HEK293 (cell line): ENCODE results near the gene COP1.

Experiments
- CTCF ChIA-PET: fragments of 350-600 bp; formaldehyde crosslinking; extraction: SDS; loops from one replicate; lab custom pipeline; 2021; ENCODE audit warnings: antibody characterized with exemption; lab: Yijun Ruan, JAX
- POLR2A ChIA-PET: fragments of 300-600 bp; formaldehyde crosslinking; extraction: SDS; loops from one replicate; lab custom pipeline; 2020; ENCODE audit warnings: antibody characterized with exemption, inconsistent platforms; lab: Yijun Ruan, JAX
- H3K27ac ChIP-seq: fragments of 200-500 bp; sonication (Bioruptor generic); 2 replicates; pipeline ENCODE4 v1.5.1; 2014; ENCODE audit warnings: low read depth, low read length, control low read depth, inconsistent platforms; ENCODE audit errors: extremely low read depth
- H3K36me3 ChIP-seq, 2 experiments: fragments of 200-500 bp in 1 of 2; sonication (Bioruptor generic) in 1 of 2; 1 replicate in 1 of 2; 2 replicates in 1 of 2; pipeline ENCODE4 v1.5.1; 2014 to 2017; ENCODE audit warnings: inconsistent platforms in 2 of 2, low read length in 2 of 2; ENCODE audit not compliant: control insufficient read depth in 2 of 2, insufficient read depth in 1 of 2
- H3K4me1 ChIP-seq: fragments of 200-500 bp; sonication (Bioruptor generic); 2 replicates; pipeline ENCODE4 v1.5.1; 2014; ENCODE audit warnings: mild to moderate bottlenecking, low read length, inconsistent platforms; ENCODE audit not compliant: control insufficient read depth, insufficient read depth
- H3K4me3 ChIP-seq: 2 replicates; pipeline ENCODE4 v1.5.1; 2011; ENCODE audit warnings: low read depth, mild to moderate bottlenecking, control low read depth, low read length, moderate library complexity
- H3K9me3 ChIP-seq: fragments of 200-500 bp; sonication (Bioruptor generic); 2 replicates; pipeline ENCODE4 v1.5.1; 2014; ENCODE audit warnings: low read depth, low read length, inconsistent platforms; ENCODE audit not compliant: control insufficient read depth, insufficient read depth
- GLI4 ChIP-seq: fragments of 450-650 bp; formaldehyde crosslinking; IDR thresholded peaks from 2 replicates; pipeline ENCODE4 v1.5.1; 2016; ENCODE audit warnings: missing biosample characterization, missing genetic modification characterization
- KLF1 ChIP-seq: fragments of 450-650 bp; formaldehyde crosslinking; IDR thresholded peaks from 2 replicates; pipeline ENCODE4 v1.5.1; 2016; ENCODE audit warnings: missing biosample characterization, missing genetic modification characterization
- KLF7 ChIP-seq: fragments of 450-650 bp; formaldehyde crosslinking; IDR thresholded peaks from 2 replicates; pipeline ENCODE4 v1.5.1; 2016; ENCODE audit warnings: missing biosample characterization, missing genetic modification characterization, borderline replicate concordance
- OVOL3 ChIP-seq: fragments of 450-650 bp; formaldehyde crosslinking; IDR thresholded peaks from 2 replicates; pipeline ENCODE4 v1.5.1; 2016; ENCODE audit warnings: missing biosample characterization, missing genetic modification characterization
- ZNF132 ChIP-seq: fragments of 450-650 bp; formaldehyde crosslinking; IDR thresholded peaks from 2 replicates; pipeline ENCODE4 v1.5.1; 2017; ENCODE audit warnings: missing biosample characterization, missing genetic modification characterization, borderline replicate concordance
- ZNF146 ChIP-seq: fragments of 450-650 bp; formaldehyde crosslinking; IDR thresholded peaks from 2 replicates; pipeline ENCODE4 v1.5.1; 2016; ENCODE audit warnings: missing biosample characterization, missing genetic modification characterization
- ZNF169 ChIP-seq: fragments of 450-650 bp; formaldehyde crosslinking; IDR thresholded peaks from 2 replicates; pipeline ENCODE4 v1.5.1; 2016; ENCODE audit warnings: missing biosample characterization, missing genetic modification characterization
- ZNF184 ChIP-seq: fragments of 450-650 bp; IDR thresholded peaks from 2 replicates; pipeline ENCODE4 v1.5.1; 2018; ENCODE audit warnings: missing biosample characterization, mild to moderate bottlenecking, missing genetic modification characterization
- ZNF214 ChIP-seq: fragments of 450-650 bp; formaldehyde crosslinking; IDR thresholded peaks from 2 replicates; pipeline ENCODE4 v1.5.1; 2017; ENCODE audit warnings: missing biosample characterization, mild to moderate bottlenecking, missing genetic modification characterization, borderline replicate concordance
- ZNF23 ChIP-seq: fragments of 450-650 bp; formaldehyde crosslinking; IDR thresholded peaks from 2 replicates; pipeline ENCODE4 v1.5.1; 2016; ENCODE audit warnings: missing biosample characterization, missing genetic modification characterization, borderline replicate concordance
- ZNF24 ChIP-seq: fragments of 450-650 bp; formaldehyde crosslinking; IDR thresholded peaks from 2 replicates; pipeline ENCODE4 v1.5.1; 2016; ENCODE audit warnings: missing biosample characterization, missing genetic modification characterization
- ZNF366 ChIP-seq: fragments of 450-650 bp; formaldehyde crosslinking; conservative IDR thresholded peaks from 2 replicates; pipeline ENCODE4 v1.5.1; 2016; ENCODE audit warnings: missing biosample characterization, missing genetic modification characterization
- ZNF37A ChIP-seq: fragments of 450-650 bp; IDR thresholded peaks from 2 replicates; pipeline ENCODE4 v1.5.1; 2018; ENCODE audit warnings: missing biosample characterization, missing genetic modification characterization
- ZNF510 ChIP-seq: fragments of 450-650 bp; formaldehyde crosslinking; IDR thresholded peaks from 2 replicates; pipeline ENCODE4 v1.5.1; 2018; ENCODE audit warnings: mild to moderate bottlenecking, missing genetic modification characterization, missing biosample characterization; ENCODE audit not compliant: insufficient replicate concordance
- ZNF548 ChIP-seq: fragments of 450-650 bp; formaldehyde crosslinking; IDR thresholded peaks from 2 replicates; pipeline ENCODE4 v1.5.1; 2016; ENCODE audit warnings: missing biosample characterization, missing genetic modification characterization
- ZNF596 ChIP-seq: fragments of 450-650 bp; IDR thresholded peaks from 2 replicates; pipeline ENCODE4 v1.5.0; 2018; ENCODE audit warnings: missing biosample characterization, mild to moderate bottlenecking, missing genetic modification characterization, moderate library complexity
- ZNF610 ChIP-seq: fragments of 450-650 bp; formaldehyde crosslinking; IDR thresholded peaks from 2 replicates; pipeline ENCODE4 v1.5.1; 2016; ENCODE audit warnings: missing biosample characterization, missing genetic modification characterization, borderline replicate concordance
- ZNF654 ChIP-seq: fragments of 450-650 bp; formaldehyde crosslinking; IDR thresholded peaks from 2 replicates; pipeline ENCODE4 v1.5.1; 2016; ENCODE audit warnings: low read depth, missing biosample characterization, missing genetic modification characterization
- ZNF664 ChIP-seq: fragments of 450-650 bp; formaldehyde crosslinking; IDR thresholded peaks from 2 replicates; pipeline ENCODE4 v1.5.1; 2016; ENCODE audit warnings: missing biosample characterization, missing genetic modification characterization
- ZNF677 ChIP-seq: fragments of 450-650 bp; IDR thresholded peaks from 2 replicates; pipeline ENCODE4 v1.5.0; 2018; ENCODE audit warnings: missing biosample characterization, mild to moderate bottlenecking, missing genetic modification characterization, moderate library complexity
- ZNF707 ChIP-seq: fragments of 450-650 bp; formaldehyde crosslinking; IDR thresholded peaks from 2 replicates; pipeline ENCODE4 v1.5.1; 2016; ENCODE audit warnings: missing biosample characterization, missing genetic modification characterization
- ZNF76 ChIP-seq: fragments of 450-650 bp; formaldehyde crosslinking; IDR thresholded peaks from 2 replicates; pipeline ENCODE4; 2016; ENCODE audit warnings: low read depth, missing biosample characterization, missing genetic modification characterization, borderline replicate concordance
- ZNF768 ChIP-seq: fragments of 450-650 bp; formaldehyde crosslinking; IDR thresholded peaks from 2 replicates; pipeline ENCODE4 v1.5.1; 2018; ENCODE audit warnings: missing biosample characterization, mild to moderate bottlenecking, missing genetic modification characterization
- ZSCAN23 ChIP-seq: fragments of 450-650 bp; formaldehyde crosslinking; IDR thresholded peaks from 2 replicates; pipeline ENCODE4 v1.5.1; 2016; ENCODE audit warnings: missing biosample characterization, missing genetic modification characterization
- ZSCAN30 ChIP-seq: fragments of 450-650 bp; IDR thresholded peaks from 2 replicates; pipeline ENCODE4 v1.5.1; 2018; ENCODE audit warnings: missing biosample characterization, mild to moderate bottlenecking, missing genetic modification characterization, moderate library complexity
- TF ChIP-seq, protein P1 (sequence below): fragments of 450-650 bp; formaldehyde crosslinking; IDR thresholded peaks from 2 replicates; pipeline ENCODE4 v1.5.1; 2016; ENCODE audit warnings: missing biosample characterization, missing genetic modification characterization
- TF ChIP-seq, protein P2 (sequence below): fragments of 450-650 bp; formaldehyde crosslinking; IDR thresholded peaks from 2 replicates; pipeline ENCODE4 v1.5.1; 2016; ENCODE audit warnings: missing biosample characterization, missing genetic modification characterization
- TF ChIP-seq, protein P3 (sequence below): fragments of 450-650 bp; formaldehyde crosslinking; IDR thresholded peaks from 2 replicates; pipeline ENCODE4 v1.5.1; 2017; ENCODE audit warnings: missing biosample characterization, missing genetic modification characterization
- TF ChIP-seq, protein P4 (sequence below): fragments of 450-650 bp; formaldehyde crosslinking; IDR thresholded peaks from 2 replicates; pipeline ENCODE4 v1.5.1; 2016; ENCODE audit warnings: missing biosample characterization, missing genetic modification characterization
- TF ChIP-seq, protein P5 (sequence below): fragments of 450-650 bp; formaldehyde crosslinking; IDR thresholded peaks from 2 replicates; pipeline ENCODE4 v1.5.1; 2016; ENCODE audit warnings: missing biosample characterization, missing genetic modification characterization

COP1 gene

DNA sequence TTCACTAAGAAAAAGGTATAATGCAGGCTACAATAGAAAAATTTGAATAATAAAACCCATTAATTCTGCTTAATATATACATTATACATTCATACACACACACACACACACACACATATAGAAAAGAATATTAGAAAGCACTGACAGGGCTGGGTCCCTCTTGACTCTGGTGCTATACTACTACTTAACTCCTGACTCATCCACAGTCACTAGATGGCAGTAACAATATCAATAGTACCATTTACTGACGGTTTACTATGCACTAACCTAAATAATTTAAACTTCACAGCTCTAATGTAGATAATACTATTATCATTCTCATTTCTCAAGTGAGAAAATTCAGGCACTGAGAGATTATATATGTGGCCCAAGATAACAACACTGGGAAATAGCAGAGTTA is 87.5 kb downstream of the COP1 start (continued):
- TF ChIP-seq ZNF146 (tag by site-specific recombination), result no peak
- TF ChIP-seq, protein P1, sequence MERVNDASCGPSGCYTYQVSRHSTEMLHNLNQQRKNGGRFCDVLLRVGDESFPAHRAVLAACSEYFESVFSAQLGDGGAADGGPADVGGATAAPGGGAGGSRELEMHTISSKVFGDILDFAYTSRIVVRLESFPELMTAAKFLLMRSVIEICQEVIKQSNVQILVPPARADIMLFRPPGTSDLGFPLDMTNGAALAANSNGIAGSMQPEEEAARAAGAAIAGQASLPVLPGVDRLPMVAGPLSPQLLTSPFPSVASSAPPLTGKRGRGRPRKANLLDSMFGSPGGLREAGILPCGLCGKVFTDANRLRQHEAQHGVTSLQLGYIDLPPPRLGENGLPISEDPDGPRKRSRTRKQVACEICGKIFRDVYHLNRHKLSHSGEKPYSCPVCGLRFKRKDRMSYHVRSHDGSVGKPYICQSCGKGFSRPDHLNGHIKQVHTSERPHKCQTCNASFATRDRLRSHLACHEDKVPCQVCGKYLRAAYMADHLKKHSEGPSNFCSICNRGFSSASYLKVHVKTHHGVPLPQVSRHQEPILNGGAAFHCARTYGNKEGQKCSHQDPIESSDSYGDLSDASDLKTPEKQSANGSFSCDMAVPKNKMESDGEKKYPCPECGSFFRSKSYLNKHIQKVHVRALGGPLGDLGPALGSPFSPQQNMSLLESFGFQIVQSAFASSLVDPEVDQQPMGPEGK, result no peak
- no peak for TF ChIP-seq ZSCAN30 (tag by site-specific recombination)
- TF ChIP-seq, protein P2, sequence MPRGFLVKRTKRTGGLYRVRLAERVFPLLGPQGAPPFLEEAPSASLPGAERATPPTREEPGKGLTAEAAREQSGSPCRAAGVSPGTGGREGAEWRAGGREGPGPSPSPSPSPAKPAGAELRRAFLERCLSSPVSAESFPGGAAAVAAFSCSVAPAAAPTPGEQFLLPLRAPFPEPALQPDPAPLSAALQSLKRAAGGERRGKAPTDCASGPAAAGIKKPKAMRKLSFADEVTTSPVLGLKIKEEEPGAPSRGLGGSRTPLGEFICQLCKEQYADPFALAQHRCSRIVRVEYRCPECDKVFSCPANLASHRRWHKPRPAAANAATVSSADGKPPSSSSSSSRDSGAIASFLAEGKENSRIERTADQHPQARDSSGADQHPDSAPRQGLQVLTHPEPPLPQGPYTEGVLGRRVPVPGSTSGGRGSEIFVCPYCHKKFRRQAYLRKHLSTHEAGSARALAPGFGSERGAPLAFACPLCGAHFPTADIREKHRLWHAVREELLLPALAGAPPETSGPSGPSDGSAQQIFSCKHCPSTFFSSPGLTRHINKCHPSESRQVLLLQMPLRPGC (tag by site-specific recombination), result no peak
- 0 out of 2 replicates have a peak, but pooled peaks have one; percentile 17 for TF ChIP-seq ZNF664
- TF ChIP-seq, protein P3, sequence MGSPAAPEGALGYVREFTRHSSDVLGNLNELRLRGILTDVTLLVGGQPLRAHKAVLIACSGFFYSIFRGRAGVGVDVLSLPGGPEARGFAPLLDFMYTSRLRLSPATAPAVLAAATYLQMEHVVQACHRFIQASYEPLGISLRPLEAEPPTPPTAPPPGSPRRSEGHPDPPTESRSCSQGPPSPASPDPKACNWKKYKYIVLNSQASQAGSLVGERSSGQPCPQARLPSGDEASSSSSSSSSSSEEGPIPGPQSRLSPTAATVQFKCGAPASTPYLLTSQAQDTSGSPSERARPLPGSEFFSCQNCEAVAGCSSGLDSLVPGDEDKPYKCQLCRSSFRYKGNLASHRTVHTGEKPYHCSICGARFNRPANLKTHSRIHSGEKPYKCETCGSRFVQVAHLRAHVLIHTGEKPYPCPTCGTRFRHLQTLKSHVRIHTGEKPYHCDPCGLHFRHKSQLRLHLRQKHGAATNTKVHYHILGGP (tag by site-specific recombination), result no peak
- TF ChIP-seq ZNF37A, result no peak
- TF ChIP-seq ZNF24 (tag by site-specific recombination), result no peak
- TF ChIP-seq, protein P4, sequence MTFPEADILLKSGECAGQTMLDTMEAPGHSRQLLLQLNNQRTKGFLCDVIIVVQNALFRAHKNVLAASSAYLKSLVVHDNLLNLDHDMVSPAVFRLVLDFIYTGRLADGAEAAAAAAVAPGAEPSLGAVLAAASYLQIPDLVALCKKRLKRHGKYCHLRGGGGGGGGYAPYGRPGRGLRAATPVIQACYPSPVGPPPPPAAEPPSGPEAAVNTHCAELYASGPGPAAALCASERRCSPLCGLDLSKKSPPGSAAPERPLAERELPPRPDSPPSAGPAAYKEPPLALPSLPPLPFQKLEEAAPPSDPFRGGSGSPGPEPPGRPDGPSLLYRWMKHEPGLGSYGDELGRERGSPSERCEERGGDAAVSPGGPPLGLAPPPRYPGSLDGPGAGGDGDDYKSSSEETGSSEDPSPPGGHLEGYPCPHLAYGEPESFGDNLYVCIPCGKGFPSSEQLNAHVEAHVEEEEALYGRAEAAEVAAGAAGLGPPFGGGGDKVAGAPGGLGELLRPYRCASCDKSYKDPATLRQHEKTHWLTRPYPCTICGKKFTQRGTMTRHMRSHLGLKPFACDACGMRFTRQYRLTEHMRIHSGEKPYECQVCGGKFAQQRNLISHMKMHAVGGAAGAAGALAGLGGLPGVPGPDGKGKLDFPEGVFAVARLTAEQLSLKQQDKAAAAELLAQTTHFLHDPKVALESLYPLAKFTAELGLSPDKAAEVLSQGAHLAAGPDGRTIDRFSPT (tag by site-specific recombination), result no peak
- 0 out of 2 replicates have a peak, but pooled peaks have one; percentile 9 for TF ChIP-seq ZNF654 (tag by site-specific recombination)
- TF ChIP-seq ZSCAN23 (tag by site-specific recombination), result no peak
- no peak for TF ChIP-seq ZNF677 (tag by site-specific recombination)
- no peak for TF ChIP-seq ZNF23 (tag by site-specific recombination)
- no peak for TF ChIP-seq ZNF169 (tag by site-specific recombination)
- no peak for TF ChIP-seq OVOL3
- TF ChIP-seq ZNF76 (tag by site-specific recombination), result no peak
- TF ChIP-seq, all 188 proteins: peak for 3

DNA sequence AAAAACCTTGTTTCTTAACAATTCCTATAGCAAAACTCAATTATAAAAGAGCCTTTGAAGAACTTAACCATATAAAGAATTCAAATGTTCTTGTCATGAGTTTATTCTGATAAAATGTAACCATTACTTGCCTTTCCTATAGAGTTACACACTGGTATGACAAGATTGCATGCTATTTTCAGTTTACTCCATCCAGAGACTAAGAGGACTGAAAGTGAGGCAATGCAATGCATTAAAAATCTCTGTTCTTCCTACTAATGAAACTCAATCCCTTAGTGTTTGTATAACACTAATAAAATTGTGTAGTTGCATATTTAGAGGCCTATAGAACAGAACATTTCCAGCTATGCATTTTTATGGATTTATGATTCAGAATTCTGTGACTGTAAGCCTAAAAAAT is 88.1 kb downstream of the COP1 start:
- no peak overlapping the region for H3K27ac ChIP-seq
- ChIA-PET CTCF (interaction anchor here (0.6 to 1.8 kb wide), 2 partner anchors 13 to 146 kb away, joined by 3 to 10 read pairs; no protein-coding TSS in a partner anchor), POLR2A (no interaction called here)
- no peak overlapping the region for H3K4me3 ChIP-seq
- H3K9me3 ChIP-seq, result no peaks in the 10 kb centered on the region
- no peaks in the 10 kb centered on the region for H3K4me1 ChIP-seq
- H3K36me3 ChIP-seq, result peaks cover 0 to 3% of the 10 kb centered on the region in 2 experiments; a peak in 1 of 3 replicates
- TF ChIP-seq ZNF596 (tag by site-specific recombination) (no peak), ZNF548 (tag by site-specific recombination) (no peak), ZNF768 (tag by site-specific recombination) (no peak), GLI4 (tag by site-specific recombination) (no peak), KLF1 (tag by site-specific recombination) (no peak), ZNF610 (tag by site-specific recombination) (no peak), ZNF132 (tag by site-specific recombination) (no peak), ZNF707 (tag by site-specific recombination) (no peak), ZNF214 (tag by site-specific recombination) (no peak), ZNF184 (tag by site-specific recombination) (no peak), ZNF510 (tag by site-specific recombination) (no peak), ZNF366 (tag by site-specific recombination) (no peak), ZNF24 (tag by site-specific recombination) (no peak), KLF7 (tag by site-specific recombination) (no peak)
- TF ChIP-seq, protein P5, sequence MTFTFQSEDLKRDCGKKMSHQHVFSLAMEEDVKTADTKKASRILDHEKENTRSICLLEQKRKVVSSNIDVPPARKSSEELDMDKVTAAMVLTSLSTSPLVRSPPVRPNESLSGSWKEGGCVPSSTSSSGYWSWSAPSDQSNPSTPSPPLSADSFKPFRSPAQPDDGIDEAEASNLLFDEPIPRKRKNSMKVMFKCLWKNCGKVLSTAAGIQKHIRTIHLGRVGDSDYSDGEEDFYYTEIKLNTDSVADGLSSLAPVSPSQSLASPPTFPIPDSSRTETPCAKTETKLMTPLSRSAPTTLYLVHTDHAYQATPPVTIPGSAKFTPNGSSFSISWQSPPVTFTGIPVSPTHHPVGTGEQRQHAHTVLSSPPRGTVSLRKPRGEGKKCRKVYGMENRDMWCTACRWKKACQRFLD (tag by site-specific recombination), result no peak
